ENCODE data around the gene GPRC5C. TPM values are rescaled to one million over a fixed set of nuclear protein-coding genes. Genes with fewer than 3 reads are reported as not detected.

GPRC5C gene
- total and polyA plus RNA-seq, 2 of the 13 experiments (the other 11 are each of a cell fraction or from before 2014, with no cell fraction given): 85.6 to 300 TPM

GRCh38 chr17:74431568-74432423 is at the start of gene GPRC5C (continued):
- peak; percentile 20; the same call in 1 of the 2 replicates for TF ChIP-seq ZNF574 (CRISPR knock-in tag; IDR thresholded peaks at IDR 0.05)
- no peak; the same call in none of the 2 replicates for TF ChIP-seq HIC2 (CRISPR knock-in tag; IDR thresholded peaks at IDR 0.05; ENCODE audit: low read depth)
- TF ChIP-seq ZNF234 (CRISPR knock-in tag; conservative IDR thresholded peaks at IDR 0.05): no peak
- TF ChIP-seq, protein P1, sequence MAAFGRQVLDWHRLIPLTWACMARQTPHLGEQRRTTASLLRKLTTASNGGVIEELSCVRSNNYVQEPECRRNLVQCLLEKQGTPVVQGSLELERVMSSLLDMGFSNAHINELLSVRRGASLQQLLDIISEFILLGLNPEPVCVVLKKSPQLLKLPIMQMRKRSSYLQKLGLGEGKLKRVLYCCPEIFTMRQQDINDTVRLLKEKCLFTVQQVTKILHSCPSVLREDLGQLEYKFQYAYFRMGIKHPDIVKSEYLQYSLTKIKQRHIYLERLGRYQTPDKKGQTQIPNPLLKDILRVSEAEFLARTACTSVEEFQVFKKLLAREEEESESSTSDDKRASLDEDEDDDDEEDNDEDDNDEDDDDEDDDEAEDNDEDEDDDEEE (CRISPR knock-in tag; IDR thresholded peaks at IDR 0.05): peak; percentile 97
- no peak; the same call in 1 of the 2 replicates for TF ChIP-seq ZNF136 (CRISPR knock-in tag; IDR thresholded peaks at IDR 0.05; ENCODE audit: low read depth)
- peak; percentile 94 for TF ChIP-seq AFF4 (CRISPR knock-in tag; IDR thresholded peaks at IDR 0.05)
- no peak for TF ChIP-seq SMC3 (IDR thresholded peaks at IDR 0.05; ENCODE audit: low read length)
- peak; percentile 75; the same call in 1 of the 2 replicates for TF ChIP-seq ZNF710 (CRISPR knock-in tag; IDR thresholded peaks at IDR 0.05; ENCODE audit: borderline replicate concordance)

Data from HepG2 (cell line).